Astrocyte (in vitro differentiated cells and primary cell): Measurements from ENCODE around the gene SLC9A6.

Experiments used
- CTCF ChIP-seq: IDR thresholded peaks from 2 replicates; pipeline ENCODE4 v1.5.1; 2011; ENCODE audit warnings: low read depth, mild to moderate bottlenecking, inconsistent platforms, low read length, moderate library complexity; ENCODE audit not compliant: insufficient read depth
- EZH2 ChIP-seq: IDR thresholded peaks from 2 replicates; pipeline ENCODE4 v1.6.1; 2012; ENCODE audit warnings: mild to moderate bottlenecking, low read length, inconsistent platforms; ENCODE audit not compliant: insufficient read depth

GRCh38 chrX:135985973-135986310 lies 707 bp downstream of the SLC9A6 start:
- TF ChIP-seq CTCF: no peak
- TF ChIP-seq EZH2: no peak
